SU-DHL-6 (cell line): ENCODE results near the gene KPNA5.

Experiments
- H2AFZ ChIP-seq: fragments of 200-600 bp; sonication (generic); 2 replicates; pipeline ENCODE4 v1.6.1; 2014; ENCODE audit warnings: low read depth, mild to moderate bottlenecking, moderate library complexity, mixed read lengths, antibody characterized with exemption, low read length; ENCODE audit not compliant: severe bottlenecking
- H3F3A ChIP-seq: fragments of 200-600 bp; shearing (Covaris generic); 2 replicates; pipeline ENCODE4 v1.6.0; 2016; ENCODE audit warnings: antibody characterized with exemption, mild to moderate bottlenecking; ENCODE audit not compliant: insufficient read depth
- H3K27ac ChIP-seq: fragments of 200-600 bp; sonication (generic); 2 replicates; pipeline ENCODE4 v1.5.1; 2016; ENCODE audit warnings: low read depth, mild to moderate bottlenecking, low read length, moderate library complexity, mixed read lengths
- H3K27me3 ChIP-seq: fragments of 200-600 bp; sonication (generic), shearing (Covaris generic); 2 replicates; pipeline ENCODE4 v1.6.0; 2014; ENCODE audit warnings: mild to moderate bottlenecking, low read length
- H3K36me3 ChIP-seq: fragments of 200-600 bp; sonication (generic); 2 replicates; pipeline ENCODE4 v1.6.1; 2014; ENCODE audit warnings: mild to moderate bottlenecking, low read length, mixed read lengths
- H3K4me2 ChIP-seq: fragments of 300-600, 200-600 bp; shearing (Covaris generic), sonication (generic); 2 replicates; pipeline ENCODE4 v1.6.0; 2014; ENCODE audit warnings: low read length, low read depth, mild to moderate bottlenecking; ENCODE audit not compliant: poor library complexity, severe bottlenecking
- H3K4me3 ChIP-seq: fragments of 200-600 bp; sonication (generic); 2 replicates; pipeline ENCODE4 v1.5.1; 2014; ENCODE audit warnings: antibody characterized with exemption, low read length, mild to moderate bottlenecking, mixed read lengths; ENCODE audit not compliant: insufficient read depth, poor library complexity, severe bottlenecking
- H3K79me2 ChIP-seq: fragments of 200-600 bp; sonication (generic); 2 replicates; pipeline ENCODE4 v1.6.1; 2014; ENCODE audit warnings: mild to moderate bottlenecking, low read length, moderate library complexity; ENCODE audit not compliant: insufficient read depth
- H3K9ac ChIP-seq: fragments of 200-600 bp; sonication (generic); 2 replicates; pipeline ENCODE4 v1.7.0; 2014; ENCODE audit warnings: mild to moderate bottlenecking, low read length
- H3K9me2 ChIP-seq: fragments of 200-600 bp; sonication (generic); replicated peaks from 2 replicates; pipeline ENCODE4 v1.6.1; 2014; ENCODE audit warnings: low read length; ENCODE audit not compliant: insufficient read depth
- H3K9me3 ChIP-seq: fragments of 200-600 bp; sonication (generic); 2 replicates; pipeline ENCODE4 v1.6.1; 2014; ENCODE audit warnings: low read length, mixed read lengths; ENCODE audit not compliant: insufficient read depth
- H4K20me1 ChIP-seq: fragments of 200-600 bp; sonication (generic); 2 replicates; pipeline ENCODE4 v1.6.1; 2014; ENCODE audit warnings: low read depth, mild to moderate bottlenecking, antibody characterized with exemption, low read length, moderate library complexity, mixed read lengths
- EZH2phosphoT487 ChIP-seq: fragments of 200-600 bp; sonication (generic), shearing (Covaris generic); conservative IDR thresholded peaks from 2 replicates; pipeline ENCODE4 v1.6.1; 2018; ENCODE audit warnings: mild to moderate bottlenecking, antibody characterized with exemption, low read length, moderate library complexity, mixed read lengths
- TF ChIP-seq, protein P1 (sequence below): fragments of 200-600 bp; sonication (generic); IDR thresholded peaks from one replicate; pipeline ENCODE4 v1.5.1; 2017; ENCODE audit warnings: antibody characterized with exemption, mild to moderate bottlenecking, low read length, moderate library complexity; ENCODE audit not compliant: insufficient read depth, poor library complexity, severe bottlenecking

Gene KPNA5

GRCh38 chr6:116773886-116774285 is 92.9 kb downstream of the KPNA5 start:
- H3K27ac ChIP-seq: no peak overlapping the region

DNA sequence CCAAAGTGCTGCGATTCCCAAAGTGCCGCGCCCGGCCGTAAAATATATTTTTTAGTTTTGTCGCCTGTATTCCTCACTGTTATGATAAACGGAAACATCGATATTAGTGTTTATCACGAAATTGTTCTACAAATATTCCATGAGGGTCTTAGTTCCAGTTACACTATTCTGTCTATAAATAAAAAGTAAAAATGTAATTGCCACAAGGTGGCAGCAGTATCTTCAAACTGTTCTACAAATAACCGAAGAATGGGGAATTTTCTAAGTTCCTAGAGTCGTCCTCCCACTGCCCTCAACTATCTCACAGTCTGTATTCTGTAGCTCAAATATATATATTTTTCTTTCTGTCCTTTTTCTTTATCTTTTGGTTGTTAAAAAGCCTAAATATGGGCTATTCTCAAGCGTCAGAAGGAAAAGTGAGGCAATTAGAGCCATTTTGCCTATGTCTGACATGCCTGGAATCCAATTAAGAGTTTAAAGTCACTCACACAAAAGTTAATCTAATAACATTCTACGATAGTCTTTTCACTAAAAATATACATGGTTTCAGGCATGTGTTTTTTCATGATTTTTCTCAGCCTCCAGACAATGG is 98.7 kb downstream of the KPNA5 start:
- H3K4me2 ChIP-seq: no peak overlapping the region

More at GRCh38 chr6:116773886-116774285, 92.9 kb downstream of the KPNA5 start:
- Histone ChIP-seq H3K9me2 (no peaks in the 10 kb centered on the region), H3K79me2 (no peaks in the 10 kb centered on the region), H4K20me1 (no peaks in the 10 kb centered on the region), H3K4me2 (no peak overlapping the region), H3K4me3 (no peak overlapping the region), H3K36me3 (no peaks in the 10 kb centered on the region), H3K9ac (no peak overlapping the region), H3K27me3 (no peaks in the 10 kb centered on the region), H2AFZ (no peak overlapping the region), H3F3A (no peaks in the 10 kb centered on the region), H3K9me3 (no peaks in the 10 kb centered on the region)
- TF ChIP-seq, protein P1, sequence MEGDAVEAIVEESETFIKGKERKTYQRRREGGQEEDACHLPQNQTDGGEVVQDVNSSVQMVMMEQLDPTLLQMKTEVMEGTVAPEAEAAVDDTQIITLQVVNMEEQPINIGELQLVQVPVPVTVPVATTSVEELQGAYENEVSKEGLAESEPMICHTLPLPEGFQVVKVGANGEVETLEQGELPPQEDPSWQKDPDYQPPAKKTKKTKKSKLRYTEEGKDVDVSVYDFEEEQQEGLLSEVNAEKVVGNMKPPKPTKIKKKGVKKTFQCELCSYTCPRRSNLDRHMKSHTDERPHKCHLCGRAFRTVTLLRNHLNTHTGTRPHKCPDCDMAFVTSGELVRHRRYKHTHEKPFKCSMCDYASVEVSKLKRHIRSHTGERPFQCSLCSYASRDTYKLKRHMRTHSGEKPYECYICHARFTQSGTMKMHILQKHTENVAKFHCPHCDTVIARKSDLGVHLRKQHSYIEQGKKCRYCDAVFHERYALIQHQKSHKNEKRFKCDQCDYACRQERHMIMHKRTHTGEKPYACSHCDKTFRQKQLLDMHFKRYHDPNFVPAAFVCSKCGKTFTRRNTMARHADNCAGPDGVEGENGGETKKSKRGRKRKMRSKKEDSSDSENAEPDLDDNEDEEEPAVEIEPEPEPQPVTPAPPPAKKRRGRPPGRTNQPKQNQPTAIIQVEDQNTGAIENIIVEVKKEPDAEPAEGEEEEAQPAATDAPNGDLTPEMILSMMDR: no peak
- no peak for TF ChIP-seq EZH2phosphoT487

GRCh38 chr6:116783852-116784251 is 102.8 kb downstream of the KPNA5 start:
- H4K20me1 ChIP-seq: no peaks in the 10 kb centered on the region
- H3K9me2 ChIP-seq: no peaks in the 10 kb centered on the region
- H3K79me2 ChIP-seq: no peaks in the 10 kb centered on the region
- no peaks in the 10 kb centered on the region for H3K27me3 ChIP-seq
- no peak overlapping the region for H2AFZ ChIP-seq
- H3K9me3 ChIP-seq: no peaks in the 10 kb centered on the region
- H3K36me3 ChIP-seq: no peaks in the 10 kb centered on the region
- H3K4me2 ChIP-seq: no peak overlapping the region
- H3K27ac ChIP-seq: no peak overlapping the region
- no peak overlapping the region for H3K4me3 ChIP-seq
- no peak overlapping the region for H3K9ac ChIP-seq
- no peak for TF ChIP-seq EZH2phosphoT487
- TF ChIP-seq, protein P1: no peak
- no peaks in the 10 kb centered on the region for H3F3A ChIP-seq

More for the DNA sequence above, 98.7 kb downstream of the KPNA5 start:
- TF ChIP-seq EZH2phosphoT487: no peak
- TF ChIP-seq, protein P1: peak; percentile 36
- Histone ChIP-seq H3K27me3 (no peaks in the 10 kb centered on the region), H3K79me2 (no peaks in the 10 kb centered on the region), H2AFZ (no peak overlapping the region), H3K9ac (no peak overlapping the region), H3F3A (no peaks in the 10 kb centered on the region), H3K27ac (no peak overlapping the region), H4K20me1 (no peaks in the 10 kb centered on the region), H3K36me3 (no peaks in the 10 kb centered on the region), H3K4me3 (no peak overlapping the region), H3K9me3 (no peaks in the 10 kb centered on the region), H3K9me2 (no peaks in the 10 kb centered on the region)
